ENCODE results near the gene PLAAT1.

PLAAT1 gene

GRCh38 chr3:193230610-193231009 is 10.4 kb upstream of the PLAAT1 start:
- no peak for DNase-seq
- Histone ChIP-seq H3K4me2 (ENCODE audit: insufficient read depth, low read length) (no peak overlapping the region), H2AFZ (ENCODE audit: low read depth, low read length) (no peak overlapping the region), H3K79me2 (ENCODE audit: insufficient read depth, low read length) (no peaks in the 10 kb centered on the region), H3K9me3 (ENCODE audit: insufficient read depth, low read length, severe bottlenecking) (no peaks in the 10 kb centered on the region), H3K4me3 (ENCODE audit: low read depth in 1 of 2, low read length in 2 of 2) (no peak overlapping the region), H3K27me3 (ENCODE audit: insufficient read depth, low read length, poor library complexity) (peaks cover 4% of the 10 kb centered on the region), H3K27ac (ENCODE audit: low read length) (no peak overlapping the region), H3K36me3 (ENCODE audit: insufficient read depth, low read length) (no peaks in the 10 kb centered on the region), H3K9ac (ENCODE audit: low read depth, low read length) (no peak overlapping the region), H3K4me1 (ENCODE audit: insufficient read depth, low read length) (no peaks in the 10 kb centered on the region), H4K20me1 (ENCODE audit: insufficient read depth, low read length) (no peaks in the 10 kb centered on the region)
- no peak for TF ChIP-seq CTCF (IDR thresholded peaks at IDR 0.05; ENCODE audit: borderline replicate concordance, extremely low read depth, low read length, poor library complexity, severe bottlenecking)
- TF ChIP-seq EZH2 (IDR thresholded peaks at IDR 0.05; ENCODE audit: borderline replicate concordance, low read depth, low read length, severe bottlenecking) = no peak
- no peak for ATAC-seq (ENCODE audit: insufficient read depth, low read depth)

- H4K20me1 ChIP-seq (ENCODE audit: insufficient read depth, low read length) = no peaks in the 10 kb centered on the region
- H3K27me3 ChIP-seq (ENCODE audit: insufficient read depth, low read length, poor library complexity) = peaks cover 4% of the 10 kb centered on the region
- H3K79me2 ChIP-seq (ENCODE audit: insufficient read depth, low read length) = no peaks in the 10 kb centered on the region
- no peak for DNase-seq
- no peaks in the 10 kb centered on the region for H3K36me3 ChIP-seq (ENCODE audit: insufficient read depth, low read length)
- no peak for ATAC-seq (ENCODE audit: insufficient read depth, low read depth)
- no peak overlapping the region for H3K4me2 ChIP-seq (ENCODE audit: insufficient read depth, low read length)
- TF ChIP-seq EZH2 (IDR thresholded peaks at IDR 0.05; ENCODE audit: borderline replicate concordance, low read depth, low read length, severe bottlenecking) = no peak
- no peak for TF ChIP-seq CTCF (IDR thresholded peaks at IDR 0.05; ENCODE audit: borderline replicate concordance, extremely low read depth, low read length, poor library complexity, severe bottlenecking)
- H3K27ac ChIP-seq (ENCODE audit: low read length) = no peak overlapping the region
- no peak overlapping the region for H3K4me3 ChIP-seq (ENCODE audit: low read depth in 1 of 2, low read length in 2 of 2)
- no peaks in the 10 kb centered on the region for H3K4me1 ChIP-seq (ENCODE audit: insufficient read depth, low read length)
- no peaks in the 10 kb centered on the region for H3K9me3 ChIP-seq (ENCODE audit: insufficient read depth, low read length, severe bottlenecking)
- no peak overlapping the region for H2AFZ ChIP-seq (ENCODE audit: low read depth, low read length)
- no peak overlapping the region for H3K9ac ChIP-seq (ENCODE audit: low read depth, low read length)
Observed at GRCh38 chr3:193231201-193231600, 9.8 kb upstream of the PLAAT1 start.

- H3K27me3 ChIP-seq (ENCODE audit: insufficient read depth, low read length, poor library complexity) = peaks cover 4% of the 10 kb centered on the region
- H3K9me3 ChIP-seq (ENCODE audit: insufficient read depth, low read length, severe bottlenecking) = no peaks in the 10 kb centered on the region
- ATAC-seq (ENCODE audit: insufficient read depth, low read depth) = no peak
- H2AFZ ChIP-seq (ENCODE audit: low read depth, low read length) = no peak overlapping the region
- no peak overlapping the region for H3K4me3 ChIP-seq (ENCODE audit: low read depth in 1 of 2, low read length in 2 of 2)
- TF ChIP-seq CTCF (IDR thresholded peaks at IDR 0.05; ENCODE audit: borderline replicate concordance, extremely low read depth, low read length, poor library complexity, severe bottlenecking) (no peak), EZH2 (IDR thresholded peaks at IDR 0.05; ENCODE audit: borderline replicate concordance, low read depth, low read length, severe bottlenecking) (no peak)
- H3K4me1 ChIP-seq (ENCODE audit: insufficient read depth, low read length) = no peaks in the 10 kb centered on the region
- H3K4me2 ChIP-seq (ENCODE audit: insufficient read depth, low read length) = no peak overlapping the region
- no peaks in the 10 kb centered on the region for H4K20me1 ChIP-seq (ENCODE audit: insufficient read depth, low read length)
- H3K9ac ChIP-seq (ENCODE audit: low read depth, low read length) = no peak overlapping the region
- H3K36me3 ChIP-seq (ENCODE audit: insufficient read depth, low read length) = no peaks in the 10 kb centered on the region
- H3K79me2 ChIP-seq (ENCODE audit: insufficient read depth, low read length) = no peaks in the 10 kb centered on the region
- H3K27ac ChIP-seq (ENCODE audit: low read length) = no peak overlapping the region
- no peak for DNase-seq
Observed at GRCh38 chr3:193236599-193236998, 4.4 kb upstream of the PLAAT1 start.

- Histone ChIP-seq H3K9ac (ENCODE audit: low read depth, low read length) (no peak overlapping the region), H3K79me2 (ENCODE audit: insufficient read depth, low read length) (no peaks in the 10 kb centered on the region), H3K27ac (ENCODE audit: low read length) (no peak overlapping the region), H2AFZ (ENCODE audit: low read depth, low read length) (no peak overlapping the region), H4K20me1 (ENCODE audit: insufficient read depth, low read length) (no peaks in the 10 kb centered on the region), H3K9me3 (ENCODE audit: insufficient read depth, low read length, severe bottlenecking) (no peaks in the 10 kb centered on the region), H3K36me3 (ENCODE audit: insufficient read depth, low read length) (no peaks in the 10 kb centered on the region), H3K4me3 (ENCODE audit: low read depth in 1 of 2, low read length in 2 of 2) (no peak overlapping the region), H3K27me3 (ENCODE audit: insufficient read depth, low read length, poor library complexity) (peaks cover 4% of the 10 kb centered on the region), H3K4me1 (ENCODE audit: insufficient read depth, low read length) (no peaks in the 10 kb centered on the region), H3K4me2 (ENCODE audit: insufficient read depth, low read length) (no peak overlapping the region)
- no peak for ATAC-seq (ENCODE audit: insufficient read depth, low read depth)
- no peak for DNase-seq
- no peak for TF ChIP-seq CTCF (IDR thresholded peaks at IDR 0.05; ENCODE audit: borderline replicate concordance, extremely low read depth, low read length, poor library complexity, severe bottlenecking)
- no peak for TF ChIP-seq EZH2 (IDR thresholded peaks at IDR 0.05; ENCODE audit: borderline replicate concordance, low read depth, low read length, severe bottlenecking)
Observed at GRCh38 chr3:193237030-193237429, 4.0 kb upstream of the PLAAT1 start.

All from DND-41 (cell line).